ENCODE data around the gene SMIM36.
A peak's percentile ranks its signal among the peaks of the same experiment; 100 is the strongest.
"Not testable (repeated sequence)": the region's sequence is repeated elsewhere in the genome, so short reads cannot be mapped to it uniquely, and the experiment has no call there.

Gene SMIM36

DNA sequence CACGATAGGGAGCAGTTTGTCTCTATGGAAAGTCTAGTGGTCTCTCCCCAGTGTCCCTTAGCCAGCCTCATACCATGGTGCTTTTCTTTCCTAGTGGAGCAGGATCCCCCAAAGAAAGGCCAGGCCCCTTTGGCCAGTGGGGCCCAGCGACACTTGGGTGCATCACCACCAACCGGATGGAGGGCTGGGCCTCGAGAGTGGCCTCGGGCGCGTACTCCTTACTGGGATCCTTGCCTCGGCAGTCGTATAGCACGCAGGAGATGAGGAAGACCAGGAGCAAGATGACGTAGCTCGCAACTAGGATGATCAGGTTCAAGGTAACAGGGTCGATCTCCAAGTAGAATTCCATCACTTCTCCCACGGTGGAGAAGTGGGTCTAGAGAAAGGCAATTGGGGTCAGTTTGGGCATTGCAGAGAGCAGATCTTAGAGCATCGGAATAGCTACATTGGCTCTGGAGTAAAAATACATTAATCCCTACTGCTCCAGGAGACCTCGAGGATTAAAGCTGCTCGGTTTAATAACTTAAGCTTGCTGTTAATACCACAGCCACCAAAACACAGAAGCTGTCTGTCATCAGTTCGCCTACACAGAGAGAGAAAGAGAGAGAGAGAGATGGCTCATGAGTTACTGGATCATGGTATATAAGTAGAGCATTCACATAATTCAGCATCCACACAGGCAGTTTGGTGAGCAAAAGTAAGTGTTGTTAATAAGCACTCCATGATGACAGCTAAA is at the start of gene SMIM36:
TSS of gene SMIM36 (minus strand) at position 467 of the 736 bp plus-strand sequence.
- FAIRE-seq, result no peak

DNA sequence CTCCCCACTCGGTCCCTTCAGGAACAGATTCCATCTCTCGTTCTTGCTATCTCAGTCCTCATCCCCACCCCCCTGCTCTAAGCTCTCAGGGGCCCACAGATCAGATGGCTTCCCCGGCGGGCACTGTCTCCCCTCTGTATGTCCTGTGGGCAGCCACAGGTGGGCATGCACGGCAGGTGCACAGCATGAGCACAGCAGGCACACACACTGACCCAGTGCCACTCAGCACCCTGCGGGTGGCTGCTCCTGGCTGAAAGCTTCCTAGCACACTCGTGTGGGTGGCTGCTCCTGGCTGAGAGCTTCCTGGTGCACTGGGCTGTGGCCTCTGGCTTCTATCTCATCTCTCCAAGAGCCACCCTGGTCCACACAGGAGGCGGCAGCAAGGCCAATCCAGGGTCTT is 44.5 kb upstream of the SMIM36 start:
- FAIRE-seq, result no peak

DNA sequence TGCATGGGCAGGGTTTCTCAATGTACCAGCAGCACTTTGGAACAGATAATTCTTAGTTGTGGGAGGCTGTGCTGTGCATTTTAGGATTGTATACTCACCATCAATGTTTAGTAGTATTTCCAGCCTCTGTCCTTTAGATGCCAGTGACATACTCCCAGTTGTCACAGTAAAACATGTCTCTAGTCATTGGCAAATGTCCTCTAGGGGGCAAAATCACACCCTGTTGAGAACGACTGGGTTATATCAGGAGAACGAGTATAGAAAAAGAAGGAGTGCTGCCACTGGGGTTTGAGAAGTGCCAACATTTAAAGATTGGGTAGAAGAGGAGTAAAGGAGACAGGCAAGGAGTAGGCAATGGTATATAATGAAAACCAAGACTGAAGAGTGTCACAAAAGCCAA is 37.9 kb upstream of the SMIM36 start:
- FAIRE-seq, result no peak

- no peak for FAIRE-seq
Measured at GRCh38 chr17:55546991-55547664, 35.9 kb upstream of the SMIM36 start.

GRCh38 chr17:55546481-55546880 is 35.2 kb upstream of the SMIM36 start:
- FAIRE-seq, result no peak

GRCh38 chr17:55545806-55546205 is 34.6 kb upstream of the SMIM36 start:
- no peak for FAIRE-seq

DNA sequence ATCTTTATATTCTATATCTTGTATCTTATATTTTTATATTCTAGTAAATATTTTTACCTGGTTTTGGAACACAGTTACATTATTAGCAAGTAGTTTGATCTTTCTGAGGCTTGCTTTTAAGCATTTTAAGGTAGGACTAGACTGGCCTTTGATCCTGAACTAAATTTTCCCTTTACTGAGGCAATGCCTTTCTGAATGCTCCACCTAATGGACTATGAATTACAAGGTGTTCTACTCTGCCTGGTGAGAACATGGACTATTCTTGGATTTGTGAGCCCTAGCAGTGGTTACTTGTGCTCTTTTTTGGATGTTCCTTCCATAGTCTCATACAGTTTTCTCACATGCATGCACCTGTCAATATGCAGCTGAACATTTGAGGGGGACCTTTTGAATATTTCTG is 32.5 kb upstream of the SMIM36 start:
- no peak for FAIRE-seq

DNA sequence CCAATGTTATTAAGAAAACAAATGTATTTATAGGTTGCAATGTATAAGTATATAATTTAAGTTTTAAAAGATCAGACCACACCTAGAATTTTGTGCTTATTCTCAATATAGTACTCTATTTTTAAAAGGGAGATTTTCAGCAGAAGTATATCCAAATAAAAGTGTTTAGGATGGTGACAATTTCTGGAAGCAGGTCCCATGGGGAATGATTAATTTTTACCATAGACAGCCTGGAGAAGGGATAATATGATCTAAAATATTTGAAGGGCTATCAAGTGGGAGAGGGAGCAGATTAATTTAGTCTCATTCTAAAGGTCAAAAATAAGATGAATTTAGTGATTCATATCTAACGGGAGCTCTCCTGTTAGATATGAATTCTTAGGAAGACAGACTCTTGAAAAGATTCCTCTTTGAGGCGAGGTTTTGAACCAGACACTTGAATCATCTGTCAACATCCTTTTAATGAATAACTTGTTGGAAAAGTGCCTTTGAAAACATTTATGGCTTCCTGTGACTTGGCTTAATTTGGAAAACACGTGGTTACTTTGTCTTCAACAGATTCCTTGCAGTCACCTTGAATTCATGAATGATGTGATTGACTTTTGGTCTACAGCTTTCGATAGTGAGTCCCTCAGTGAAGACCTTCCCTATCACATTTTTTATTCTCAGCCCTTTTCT is 29.3 kb upstream of the SMIM36 start:
- FAIRE-seq, result no peak

DNA sequence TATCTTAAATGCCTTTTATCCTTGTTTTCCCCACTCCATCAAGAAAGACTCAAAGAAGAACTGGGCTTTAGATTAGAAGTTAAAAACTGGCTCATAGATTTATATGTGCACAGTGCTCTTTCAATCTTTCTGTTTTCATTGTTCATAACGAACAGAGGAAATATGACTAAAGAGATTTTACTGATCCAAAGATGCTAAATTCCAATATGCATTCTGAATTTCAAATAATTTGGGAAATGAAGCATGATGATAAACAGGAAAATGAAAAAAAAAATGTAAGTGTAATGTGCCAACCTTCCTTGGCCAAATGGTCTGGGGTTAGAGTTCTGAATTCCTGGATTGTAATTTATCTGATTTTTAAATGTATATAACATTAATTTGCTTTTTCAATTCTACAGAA is 25.0 kb upstream of the SMIM36 start:
- no peak for FAIRE-seq

DNA sequence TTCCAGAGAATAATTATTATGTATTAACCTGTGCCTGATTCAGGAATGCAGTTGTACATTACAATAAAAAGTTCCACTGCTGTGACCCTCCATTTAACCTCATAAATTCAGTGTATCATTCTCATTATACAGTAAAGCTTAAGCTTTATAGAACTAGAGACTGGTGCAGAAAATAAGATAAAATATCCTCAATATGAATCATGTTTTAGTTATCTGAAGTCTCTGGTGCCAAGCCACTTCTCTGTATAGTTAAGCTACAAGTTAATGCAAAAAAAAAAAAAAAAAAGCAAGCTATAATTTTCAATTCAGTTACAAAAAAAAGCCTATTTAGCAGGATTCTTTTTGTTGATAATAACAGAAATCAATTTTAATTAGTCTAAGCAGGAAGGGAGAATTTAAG is 22.4 kb upstream of the SMIM36 start:
- FAIRE-seq, result no peak

GRCh38 chr17:55532670-55533069 is 21.4 kb upstream of the SMIM36 start:
- no peak for FAIRE-seq

GRCh38 chr17:55531053-55531728 is 19.9 kb upstream of the SMIM36 start:
- FAIRE-seq, result no peak

GRCh38 chr17:55530064-55530463 is 18.8 kb upstream of the SMIM36 start:
- FAIRE-seq, result no peak

DNA sequence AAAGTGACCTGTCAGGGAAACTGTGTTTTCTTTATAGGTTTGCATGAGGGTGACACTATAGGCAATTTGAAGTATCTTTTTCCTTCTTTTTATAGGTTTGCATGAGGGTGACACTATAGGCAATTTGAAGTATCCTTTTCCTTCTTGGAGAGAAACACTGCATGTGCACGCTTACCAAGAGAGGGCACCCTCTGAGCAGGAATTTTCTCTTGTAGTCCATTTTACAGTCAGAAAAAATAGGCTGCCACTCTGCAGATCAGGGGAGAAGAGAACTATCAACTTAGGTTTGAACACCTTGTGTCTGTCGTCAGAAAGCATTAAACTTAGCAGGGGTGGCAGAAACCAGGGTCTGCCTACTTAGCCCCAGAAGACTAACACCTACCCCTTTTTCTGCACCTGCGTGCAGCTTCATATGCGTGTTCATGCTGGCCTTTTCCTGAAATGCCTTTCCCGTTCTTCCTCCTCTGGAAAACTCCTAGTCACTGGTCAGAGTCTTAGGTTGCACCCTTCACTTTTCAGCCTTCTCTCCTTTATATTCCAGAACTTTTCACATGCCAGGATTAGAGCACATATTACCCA is 16.4 kb upstream of the SMIM36 start:
- FAIRE-seq, result peak; percentile 56

DNA sequence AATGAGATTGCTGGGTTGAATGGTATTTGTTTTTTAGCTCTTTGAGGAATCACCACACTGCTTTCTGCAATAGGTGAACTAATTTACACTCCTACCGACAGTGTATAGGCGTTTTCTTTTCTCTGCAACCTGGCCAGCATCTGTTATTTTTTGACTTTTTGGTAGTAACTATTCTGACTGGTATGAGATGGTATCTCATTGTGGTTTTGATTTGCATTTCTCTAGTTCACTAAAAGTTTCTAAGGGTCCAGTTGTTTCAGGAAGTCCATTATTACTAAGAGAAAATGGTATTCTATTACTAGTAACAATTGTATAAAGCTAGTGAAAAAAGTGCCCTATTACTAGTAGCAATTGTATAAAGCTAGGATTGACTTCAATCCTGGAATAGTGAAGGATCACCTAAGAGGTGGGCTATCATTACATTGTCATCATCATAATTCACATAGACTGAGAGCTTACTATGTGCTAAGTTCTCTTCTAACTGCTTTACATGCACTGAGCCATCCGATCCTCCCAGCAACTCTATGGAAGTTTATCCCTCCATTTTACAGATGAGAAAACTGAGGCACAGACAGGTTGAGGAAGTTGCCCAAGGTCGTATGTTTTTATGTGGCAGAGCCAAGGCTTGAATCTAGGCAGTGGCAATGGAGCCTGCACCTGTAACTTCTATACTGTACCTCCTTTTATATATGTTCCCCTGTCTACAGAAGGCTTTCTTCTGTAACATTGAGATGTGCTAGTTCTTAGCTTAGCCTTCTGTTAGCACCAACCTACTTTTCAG is 13.4 kb upstream of the SMIM36 start:
- no peak for FAIRE-seq

DNA sequence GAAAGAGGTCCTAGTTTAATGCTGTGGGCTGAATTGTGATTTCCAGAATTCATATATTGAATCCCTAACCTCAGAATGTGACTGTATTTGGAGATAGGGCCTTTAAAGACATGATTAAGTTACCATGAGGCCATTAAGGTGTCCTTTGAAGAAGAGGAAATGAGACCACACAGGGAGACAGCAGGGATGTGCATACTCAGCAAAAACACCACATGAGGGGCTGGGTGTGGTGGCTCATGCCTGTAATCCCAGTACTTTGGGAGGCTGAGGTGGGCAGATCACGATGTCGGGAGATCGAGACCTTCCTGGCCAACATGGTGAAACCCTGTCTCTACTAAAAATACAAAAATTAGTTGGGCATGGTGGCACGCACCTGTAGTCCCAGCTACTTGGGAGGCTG is 11.8 kb upstream of the SMIM36 start:
- not testable (repeated sequence) for FAIRE-seq

DNA sequence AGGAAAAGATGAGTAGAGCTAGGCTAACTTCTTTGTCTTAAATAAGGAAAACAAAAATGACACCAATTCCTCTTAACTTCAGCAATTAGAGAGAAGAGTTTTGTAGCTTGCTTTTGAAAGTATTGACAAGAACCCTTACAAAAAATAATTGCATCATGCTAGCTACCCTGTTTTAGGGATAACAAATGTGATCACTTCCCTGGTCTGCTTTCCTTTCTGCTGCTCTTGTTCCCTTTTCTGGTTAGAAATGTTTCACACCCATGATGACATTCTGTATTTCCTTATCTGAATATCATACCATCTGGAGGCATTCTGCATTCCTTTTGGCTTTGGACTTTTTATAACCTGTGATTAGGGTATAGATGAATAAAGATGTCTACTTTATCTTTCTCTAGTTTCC is 9.9 kb upstream of the SMIM36 start:
- no peak for FAIRE-seq

GRCh38 chr17:55520402-55520801 is 9.2 kb upstream of the SMIM36 start:
- FAIRE-seq, result no peak

DNA sequence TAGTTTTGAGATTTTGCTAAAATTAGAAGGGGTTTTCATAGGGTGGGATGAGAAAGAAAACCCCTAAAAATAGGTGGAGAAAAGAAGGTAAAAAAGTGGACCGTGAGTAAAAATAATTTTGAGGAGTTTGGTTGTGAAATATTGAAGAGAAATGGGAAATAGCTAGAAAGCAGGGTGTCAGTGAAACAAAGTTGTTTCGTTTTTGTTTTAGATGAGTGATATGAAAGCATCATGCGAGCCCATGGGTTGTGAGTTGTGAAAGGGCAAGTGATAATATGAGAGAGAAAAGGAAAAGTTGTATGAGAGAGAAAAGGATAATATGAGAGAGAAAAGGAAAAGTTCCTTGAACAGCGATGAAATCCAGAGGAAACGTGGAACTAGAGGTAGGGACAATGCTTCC is 7.3 kb upstream of the SMIM36 start:
- FAIRE-seq, result no peak

GRCh38 chr17:55513885-55514590 is 2.8 kb upstream of the SMIM36 start:
- FAIRE-seq, result peak; percentile 43

DNA sequence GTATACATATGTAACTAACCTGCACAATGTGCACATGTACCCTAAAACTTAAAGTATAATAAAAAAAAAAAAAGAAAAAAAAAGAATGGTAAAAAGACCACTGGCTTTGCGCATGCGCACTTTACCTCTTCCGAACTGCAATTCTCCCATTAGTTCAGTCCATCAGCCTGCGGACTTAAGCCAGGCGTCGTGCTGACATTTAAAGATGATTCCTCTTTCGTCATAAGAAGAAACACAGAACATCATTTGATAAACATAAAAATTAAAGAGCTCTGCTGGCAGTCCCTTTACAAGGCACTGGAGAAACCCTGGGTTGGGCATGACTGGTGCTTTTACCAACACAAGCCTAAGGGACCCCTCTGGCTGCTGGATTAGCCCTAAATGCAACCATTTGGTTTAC is 3.6 kb downstream of the SMIM36 start:
- FAIRE-seq, result not testable (repeated sequence)

- FAIRE-seq, result not testable (repeated sequence)
Measured at GRCh38 chr17:55501626-55502025, 9.6 kb downstream of the SMIM36 start.

Data from TTC549 (cell line).